Prostate gland (tissue), 2 donors: ENCODE data around the gene SGCE. TPM values are rescaled to one million over a fixed set of nuclear protein-coding genes. Genes with fewer than 3 reads are reported as not detected.

Experiments
- DNase-seq: peaks from one replicate; pipeline ENCODE4 v3.0.0-alpha.2; 2019; ENCODE audit warnings: low spot score
- H3K27ac ChIP-seq, 2 donors: fragments of 200-600 bp; sonication (generic); 2 replicates each; pipeline ENCODE4 v1.5.1; 2017 to 2019
- H3K27me3 ChIP-seq: fragments of 200-600 bp; sonication (generic); replicated peaks from 2 replicates; pipeline ENCODE4 v1.5.1; 2019; ENCODE audit not compliant: insufficient read depth
- H3K36me3 ChIP-seq, 2 donors: fragments of 200-600 bp; sonication (generic); 1 replicate in 1 of 2; 2 replicates in 1 of 2; pipeline versions ENCODE4 v1.5.1 to v1.8.1; 2017 to 2019
- H3K4me1 ChIP-seq: fragments of 200-600 bp; sonication (generic); replicated peaks from 2 replicates; pipeline ENCODE4 v1.5.1; 2019
- H3K4me3 ChIP-seq, 2 donors: fragments of 200-600 bp; sonication (generic); 2 replicates each; pipeline ENCODE4 v1.5.1; 2017 to 2019
- H3K9me3 ChIP-seq: fragments of 200-600 bp; sonication (generic); 2 replicates; pipeline ENCODE4 v1.5.1; 2017
- CTCF ChIP-seq, 4 experiments: fragments of 200-600 bp in 2 of 4; fragments of 450-650 bp in 2 of 4; sonication (generic) in 2 of 4; IDR thresholded peaks; 1 replicate in 3 of 4; 2 replicates in 1 of 4; pipeline ENCODE4 v1.5.1; 2016 to 2019; ENCODE audit warnings: antibody characterized with exemption in 4 of 4, mild to moderate bottlenecking in 2 of 4, moderate library complexity in 2 of 4
- POLR2A ChIP-seq: fragments of 450-650 bp; IDR thresholded peaks from one replicate; pipeline ENCODE4 v1.6.1; 2016; ENCODE audit warnings: antibody characterized with exemption, mild to moderate bottlenecking
- POLR2AphosphoS5 ChIP-seq: sonication (generic); formaldehyde crosslinking; IDR thresholded peaks from one replicate; pipeline ENCODE4 v1.6.1; 2017; ENCODE audit warnings: antibody characterized with exemption
- WGBS: methylation state at CpG from one replicate; pipeline ENCODE4 v1.1.5; 2018; 5-methylcytosine and 5-hydroxymethylcytosine counted together
- intact Hi-C: fragments of 100-400 bp; cut with DNase I; formaldehyde crosslinking; loops from one replicate; pipeline ENCODE4 v1.14.2; 2022
- total RNA-seq, 2 donors: library from RNA; depleted of rRNA; stranded (reverse); fragments of >200 nt; gene quantifications; one replicate each; pipeline ENCODE4 v1.1.0, GENCODE V29; 2016

The SGCE gene
- total RNA-seq, 2 donors from 2014 or later: 34.9 to 113 TPM

GRCh38 chr7:94639384-94639783, 16.5 kb downstream of the SGCE start:
- no peak for TF ChIP-seq CTCF (IDR thresholded peaks at IDR 0.05)
- TF ChIP-seq POLR2A: no peak
- TF ChIP-seq POLR2AphosphoS5: no peak
- Histone ChIP-seq H3K9me3 (no peaks in the 10 kb centered on the region), H3K27me3 (no peaks in the 10 kb centered on the region), H3K4me1 (no peaks in the 10 kb centered on the region), H3K36me3 (no peaks in the 10 kb centered on the region), H3K27ac (no peak overlapping the region), H3K4me3 (no peak overlapping the region)
- intact Hi-C loops: no loop called here
- WGBS: 86% methylated on average over 1 of the region's 1 CpG
- no peak for DNase-seq

- Histone ChIP-seq H3K27ac (no peak overlapping the region), H3K36me3 (no peaks in the 10 kb centered on the region), H3K9me3 (no peaks in the 10 kb centered on the region), H3K4me3 (no peak overlapping the region), H3K4me1 (no peaks in the 10 kb centered on the region), H3K27me3 (no peaks in the 10 kb centered on the region)
- DNase-seq: no peak
- intact Hi-C loops: no loop called here
- TF ChIP-seq POLR2A (no peak), CTCF (IDR thresholded peaks at IDR 0.05) (no peak), POLR2AphosphoS5 (no peak)
These were observed 20.2 kb downstream of the SGCE start for GRCh38 chr7:94635687-94636086.

DNA sequence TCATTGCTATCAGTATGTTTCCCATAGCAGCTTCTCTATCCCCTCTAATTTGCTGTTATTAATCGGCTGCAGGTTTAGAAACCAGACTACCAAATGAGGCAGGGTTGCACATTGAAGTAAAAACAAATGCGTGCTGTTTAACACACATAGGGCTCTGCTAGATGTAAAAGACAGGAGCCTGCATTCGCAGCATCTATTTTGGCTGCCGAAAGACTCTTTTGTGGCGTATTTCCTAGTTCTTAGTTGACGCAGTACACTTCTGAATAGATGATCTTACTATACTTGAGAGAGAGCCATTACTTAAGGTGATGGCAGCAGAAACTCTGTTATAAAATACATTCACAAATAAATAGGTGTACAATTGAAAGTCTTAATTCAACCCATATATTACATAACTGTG, 21.4 kb downstream of the SGCE start:
- no peak for TF ChIP-seq POLR2A
- H3K4me3 ChIP-seq: no peak overlapping the region
- no peak for DNase-seq
- intact Hi-C loops: no loop called here
- WGBS: 62% methylated on average over 6 of the region's 6 CpGs
- H3K4me1 ChIP-seq: no peaks in the 10 kb centered on the region
- H3K36me3 ChIP-seq: no peaks in the 10 kb centered on the region
- no peaks in the 10 kb centered on the region for H3K27me3 ChIP-seq
- H3K27ac ChIP-seq: no peak overlapping the region
- H3K9me3 ChIP-seq: no peaks in the 10 kb centered on the region

GRCh38 chr7:94633687-94634086, 22.2 kb downstream of the SGCE start:
- no peak overlapping the region for H3K27ac ChIP-seq
- H3K27me3 ChIP-seq: no peaks in the 10 kb centered on the region
- intact Hi-C loops: no loop called here
- DNase-seq: no peak
- H3K4me1 ChIP-seq: no peaks in the 10 kb centered on the region
- TF ChIP-seq POLR2AphosphoS5 (no peak), POLR2A (no peak), CTCF (IDR thresholded peaks at IDR 0.05) (no peak)
- no peaks in the 10 kb centered on the region for H3K9me3 ChIP-seq
- H3K4me3 ChIP-seq: no peak overlapping the region
- no peaks in the 10 kb centered on the region for H3K36me3 ChIP-seq
- WGBS: 49% methylated on average over 2 of the region's 2 CpGs

- TF ChIP-seq POLR2AphosphoS5 (no peak), CTCF (IDR thresholded peaks at IDR 0.05) (no peak), POLR2A (no peak)
- no peaks in the 10 kb centered on the region for H3K9me3 ChIP-seq
- no peaks in the 10 kb centered on the region for H3K36me3 ChIP-seq
- H3K27me3 ChIP-seq: no peaks in the 10 kb centered on the region
- 83% methylated on average over 4 of the region's 4 CpGs for WGBS
- intact Hi-C loops: no loop called here
- no peak overlapping the region for H3K27ac ChIP-seq
- DNase-seq: no peak
- H3K4me3 ChIP-seq: no peak overlapping the region
- H3K4me1 ChIP-seq: no peaks in the 10 kb centered on the region
These were observed 23.0 kb downstream of the SGCE start for GRCh38 chr7:94633014-94633341.
